Endodermal cell (in vitro differentiated cells): ENCODE results near the gene GIMAP5. TPM values are rescaled to one million over a fixed set of nuclear protein-coding genes. Genes with fewer than 3 reads are reported as not detected.

ENCODE experiments used
- DNase-seq: peaks from one replicate; pipeline ENCODE4 v3.0.0-alpha.2; 2017
- H3K27ac ChIP-seq: 2 replicates; pipeline ENCODE4 v1.5.1; 2013; ENCODE audit warnings: mild to moderate bottlenecking, low read depth, low read length, moderate library complexity
- H3K27me3 ChIP-seq: 2 replicates; pipeline ENCODE4 v1.6.1; 2013; ENCODE audit warnings: mild to moderate bottlenecking, low read length, moderate library complexity; ENCODE audit not compliant: insufficient read depth, control insufficient read depth, poor library complexity, severe bottlenecking
- H3K36me3 ChIP-seq: 2 replicates; pipeline ENCODE4 v1.7.0; 2013; ENCODE audit warnings: mild to moderate bottlenecking, low read length, moderate library complexity; ENCODE audit not compliant: control insufficient read depth, insufficient read depth
- H3K4me1 ChIP-seq: one replicate; pipeline ENCODE4 v1.7.0; 2013; ENCODE audit warnings: low read length; ENCODE audit not compliant: control insufficient read depth, insufficient read depth
- H3K4me3 ChIP-seq: 2 replicates; pipeline ENCODE4 v1.5.1; 2013; ENCODE audit warnings: mild to moderate bottlenecking, low read length, moderate library complexity
- H3K9ac ChIP-seq: 2 replicates; pipeline ENCODE4 v1.6.1; 2013; ENCODE audit warnings: mild to moderate bottlenecking, low read length, moderate library complexity; ENCODE audit not compliant: poor library complexity, severe bottlenecking; ENCODE audit errors: extremely low read depth
- H3K9me3 ChIP-seq: 2 replicates; pipeline ENCODE4 v1.6.1; 2013; ENCODE audit warnings: mild to moderate bottlenecking, low read length, moderate library complexity; ENCODE audit not compliant: control insufficient read depth
- H3K27ac Mint-ChIP-seq: 2 replicates; pipeline ENCODE4 v1.8.0; 2020; ENCODE audit warnings: mixed read lengths
- H3K27me3 Mint-ChIP-seq: 2 replicates; pipeline ENCODE4 v1.8.0; 2021; ENCODE audit warnings: mild to moderate bottlenecking, mixed read lengths; ENCODE audit not compliant: insufficient read depth
- H3K36me3 Mint-ChIP-seq: 2 replicates; pipeline ENCODE4 v1.8.0; 2020; ENCODE audit warnings: low read depth, mixed read lengths
- H3K4me1 Mint-ChIP-seq: 2 replicates; pipeline ENCODE4 v1.8.0; 2020; ENCODE audit warnings: mixed read lengths
- H3K4me3 Mint-ChIP-seq: 2 replicates; pipeline ENCODE4 v1.8.0; 2020; ENCODE audit warnings: mild to moderate bottlenecking, moderate library complexity, mixed read lengths
- H3K9me3 Mint-ChIP-seq: 2 replicates; pipeline ENCODE4 v1.8.0; 2020; ENCODE audit warnings: mild to moderate bottlenecking, mixed read lengths
- CTCF ChIP-seq: fragments of 200-600 bp; sonication (generic); conservative IDR thresholded peaks from 2 replicates; pipeline ENCODE4 v1.5.0; 2021; ENCODE audit warnings: antibody characterized with exemption, mild to moderate bottlenecking
- WGBS, 2 experiments: methylation state at CpG; one replicate each; pipeline versions ENCODE4 v1.1.5 to v1.1.7; 2013; ENCODE audit warnings: missing lambda C conversion rate in 2 of 2, mixed read lengths in 1 of 2; ENCODE audit not compliant: insufficient coverage in 1 of 2, insufficient read length in 1 of 2; 5-methylcytosine and 5-hydroxymethylcytosine counted together
- total RNA-seq, 2 donors: library from RNA; stranded (reverse); fragmentation: NEBNext Ultra II Directional in 1 of 2; extraction: Animal tissue kit (Norgen Biotek cat#: 25700) in 1 of 2; gene quantifications; 2 replicates in 1 of 2; 3 replicates in 1 of 2; pipeline ENCODE4 v1.2.1, GENCODE V29; 2021

GIMAP5 gene
- total RNA-seq, 2 donors from 2014 or later = not detected

GRCh38 chr7:150719436-150719835, 17.8 kb upstream of the GIMAP5 start:
- WGBS, 2 experiments = 78 to 88% methylated on average over 1 to 4 of the region's 4 CpGs
- no peaks in the 10 kb centered on the region for H3K4me1 ChIP-seq
- no peak for DNase-seq
- H3K27ac ChIP-seq = no peak overlapping the region
- Mint-ChIP-seq H3K9me3 (no peaks in the 10 kb centered on the region), H3K4me1 (no peaks in the 10 kb centered on the region), H3K27ac (no peak overlapping the region), H3K27me3 (peaks cover 96% of the 10 kb centered on the region), H3K4me3 (no peak overlapping the region), H3K36me3 (no peaks in the 10 kb centered on the region)
- peaks cover 72% of the 10 kb centered on the region for H3K27me3 ChIP-seq
- no peaks in the 10 kb centered on the region for H3K9me3 ChIP-seq
- H3K9ac ChIP-seq = no peak overlapping the region
- TF ChIP-seq CTCF = no peak
- no peaks in the 10 kb centered on the region for H3K36me3 ChIP-seq
- H3K4me3 ChIP-seq = no peak overlapping the region

GRCh38 chr7:150719960-150720891, 17.0 kb upstream of the GIMAP5 start:
- H3K4me1 ChIP-seq = no peaks in the 10 kb centered on the region
- TF ChIP-seq CTCF = no peak
- no peaks in the 10 kb centered on the region for H3K36me3 ChIP-seq
- H3K36me3 Mint-ChIP-seq = no peaks in the 10 kb centered on the region
- H3K27ac ChIP-seq = no peak overlapping the region
- no peaks in the 10 kb centered on the region for H3K9me3 Mint-ChIP-seq
- no peaks in the 10 kb centered on the region for H3K9me3 ChIP-seq
- DNase-seq = no peak
- no peak overlapping the region for H3K27ac Mint-ChIP-seq
- peaks cover 97% of the 10 kb centered on the region for H3K27me3 Mint-ChIP-seq
- peaks cover 72% of the 10 kb centered on the region for H3K27me3 ChIP-seq
- H3K4me1 Mint-ChIP-seq = no peaks in the 10 kb centered on the region
- H3K9ac ChIP-seq = no peak overlapping the region
- no peak overlapping the region for H3K4me3 ChIP-seq
- H3K4me3 Mint-ChIP-seq = no peak overlapping the region
- WGBS, 2 experiments = 87 to 92% methylated on average over 23 to 52 of the region's 52 CpGs

GRCh38 chr7:150721970-150722373, 15.2 kb upstream of the GIMAP5 start:
- no peaks in the 10 kb centered on the region for H3K4me1 ChIP-seq
- H3K36me3 Mint-ChIP-seq = no peaks in the 10 kb centered on the region

More at GRCh38 chr7:150721970-150722373, 15.2 kb upstream of the GIMAP5 start:
- 88% methylated on average over 8 to 11 of the region's 11 CpGs for WGBS, 2 experiments
- no peak overlapping the region for H3K27ac ChIP-seq
- H3K36me3 ChIP-seq = no peaks in the 10 kb centered on the region
- H3K9ac ChIP-seq = no peak overlapping the region
- H3K27me3 ChIP-seq = peaks cover 75% of the 10 kb centered on the region
- Mint-ChIP-seq H3K4me1 (no peaks in the 10 kb centered on the region), H3K9me3 (peaks cover 3% of the 10 kb centered on the region), H3K27me3 (peaks cover 98% of the 10 kb centered on the region), H3K27ac (no peak overlapping the region), H3K4me3 (no peak overlapping the region)
- no peak for TF ChIP-seq CTCF
- DNase-seq = no peak
- no peak overlapping the region for H3K4me3 ChIP-seq
- H3K9me3 ChIP-seq = no peaks in the 10 kb centered on the region
